ENCODE data around the gene TRNP1. TPM values are rescaled to one million over a fixed set of nuclear protein-coding genes. Genes with fewer than 3 reads are reported as not detected.
A peak's percentile ranks its signal among the peaks of the same experiment; 100 is the strongest.

The TRNP1 gene
- total and polyA plus RNA-seq, 3 donors from 2014 or later: 4.3 to 7.7 (median 5.7) TPM

GRCh38 chr1:27044613-27045151 is 51.2 kb downstream of the TRNP1 start:
- Histone ChIP-seq H3K27ac (no peak overlapping the region), H3K4me3 (no peak overlapping the region), H3K36me3 (ENCODE audit: low read depth, missing control alignments) (no peaks in the 10 kb centered on the region), H3K9me3 (no peaks in the 10 kb centered on the region), H3K27me3 (no peaks in the 10 kb centered on the region), H3K4me1 (peaks cover 5% of the 10 kb centered on the region)
- intact Hi-C loops (cut with DNase I; ENCODE audit: low total_unique reads): loop anchor here (5.0 kb wide), 1 partner anchor 53 kb away; no protein-coding TSS in a partner anchor
- TF ChIP-seq POLR2A (IDR thresholded peaks at IDR 0.05): no peak
- TF ChIP-seq CTCF (IDR thresholded peaks at IDR 0.05): peak; percentile 96 to 97 (median 97)
- WGBS, 2 donors: 16 to 23% methylated on average over 9 to 12 of the region's 12 CpGs
- peak; percentile 95 for DNase-seq

- Histone ChIP-seq H3K9me3 (no peaks in the 10 kb centered on the region), H3K27me3 (no peaks in the 10 kb centered on the region), H3K4me1 (peaks cover 5% of the 10 kb centered on the region), H3K27ac (no peak overlapping the region), H3K36me3 (ENCODE audit: low read depth, missing control alignments) (no peaks in the 10 kb centered on the region), H3K4me3 (no peak overlapping the region)
- peak; percentile 73 for DNase-seq
- intact Hi-C loops (cut with DNase I; ENCODE audit: low total_unique reads): loop anchor here (5.0 kb wide), 1 partner anchor 51 kb away; no protein-coding TSS in a partner anchor
- TF ChIP-seq POLR2A (IDR thresholded peaks at IDR 0.05): no peak
- TF ChIP-seq CTCF (IDR thresholded peaks at IDR 0.05): peak; percentile 73 to 93 (median 79)
- 26 to 29% methylated on average over 17 of the region's 17 CpGs for WGBS, 2 donors
These were observed 52.6 kb downstream of the TRNP1 start for GRCh38 chr1:27045973-27046558.

GRCh38 chr1:27047914-27048313 is 54.4 kb downstream of the TRNP1 start:
- intact Hi-C loops (cut with DNase I; ENCODE audit: low total_unique reads): loop anchor here (5.0 kb wide), 1 partner anchor 49 kb away; no protein-coding TSS in a partner anchor

GRCh38 chr1:27049100-27049499 is 55.6 kb downstream of the TRNP1 start:
- peaks cover 5% of the 10 kb centered on the region for H3K4me1 ChIP-seq
- no peaks in the 10 kb centered on the region for H3K36me3 ChIP-seq (ENCODE audit: low read depth, missing control alignments)
- H3K4me3 ChIP-seq: no peak overlapping the region
- TF ChIP-seq POLR2A (IDR thresholded peaks at IDR 0.05) (no peak), CTCF (IDR thresholded peaks at IDR 0.05) (no peak)
- WGBS, 2 donors: 47 to 66% methylated on average over 2 of the region's 2 CpGs
- intact Hi-C loops (cut with DNase I; ENCODE audit: low total_unique reads): loop anchor here (5.0 kb wide), 1 partner anchor 48 kb away; no protein-coding TSS in a partner anchor
- no peak overlapping the region for H3K27ac ChIP-seq
- DNase-seq: no peak
- H3K27me3 ChIP-seq: no peaks in the 10 kb centered on the region
- no peaks in the 10 kb centered on the region for H3K9me3 ChIP-seq

More at GRCh38 chr1:27047914-27048313, 54.4 kb downstream of the TRNP1 start:
- no peak overlapping the region for H3K4me3 ChIP-seq
- no peak overlapping the region for H3K27ac ChIP-seq
- 62 to 75% methylated on average over 6 of the region's 6 CpGs for WGBS, 2 donors
- H3K27me3 ChIP-seq: no peaks in the 10 kb centered on the region
- no peak for DNase-seq
- H3K36me3 ChIP-seq (ENCODE audit: low read depth, missing control alignments): no peaks in the 10 kb centered on the region
- H3K9me3 ChIP-seq: no peaks in the 10 kb centered on the region
- H3K4me1 ChIP-seq: peaks cover 5% of the 10 kb centered on the region
- no peak for TF ChIP-seq CTCF (IDR thresholded peaks at IDR 0.05)
- no peak for TF ChIP-seq POLR2A (IDR thresholded peaks at IDR 0.05)

Data from testis (tissue), 3 donors.